NCI-H226 (cell line): Measurements from ENCODE around the gene LINGO1.

Experiments
- DNase-seq: peaks from one replicate; pipeline ENCODE4 v3.0.0-alpha.2; 2015

LINGO1 gene

DNA sequence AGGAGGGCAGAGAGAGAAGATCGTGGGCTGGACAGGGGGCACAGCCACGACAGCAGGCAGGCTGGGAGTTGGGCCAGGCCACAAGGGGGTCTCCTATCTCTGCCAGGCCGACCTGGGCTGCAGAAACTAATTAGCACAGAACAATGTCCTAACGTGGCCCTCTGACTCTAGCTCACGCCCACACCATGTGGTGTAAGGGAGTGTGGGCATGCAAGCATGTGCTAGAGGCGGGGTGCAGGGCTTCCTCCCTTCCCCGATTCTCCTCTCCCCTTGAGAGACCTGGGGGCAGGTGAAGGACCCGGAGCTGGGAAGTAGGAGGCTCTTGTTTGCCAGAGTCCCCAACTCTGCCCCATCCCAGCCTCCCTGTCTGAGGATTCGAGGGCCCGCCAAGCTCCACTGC, 65.5 kb downstream of the LINGO1 start:
- DNase-seq, result no peak

DNA sequence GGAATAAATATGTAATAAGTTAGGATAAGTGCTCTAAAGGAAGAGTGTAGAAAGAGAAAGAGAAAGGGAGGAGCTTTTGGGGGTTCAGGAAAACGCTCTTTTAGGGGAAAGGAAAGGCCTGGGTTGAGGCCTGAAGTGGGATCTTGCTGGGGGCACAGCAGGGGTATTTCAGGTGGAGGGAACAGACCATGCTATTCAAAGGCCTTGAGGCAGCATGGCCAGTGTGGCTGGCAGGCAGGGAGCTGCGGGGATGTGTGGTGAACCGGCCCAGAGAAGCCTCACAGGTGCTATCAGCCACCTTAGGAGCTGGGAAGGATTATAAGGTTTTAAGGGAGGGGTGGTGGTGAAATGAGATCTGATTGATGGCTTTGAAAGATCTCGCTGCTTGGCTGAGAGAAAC, 66.6 kb downstream of the LINGO1 start:
- DNase-seq, result no peak

DNA sequence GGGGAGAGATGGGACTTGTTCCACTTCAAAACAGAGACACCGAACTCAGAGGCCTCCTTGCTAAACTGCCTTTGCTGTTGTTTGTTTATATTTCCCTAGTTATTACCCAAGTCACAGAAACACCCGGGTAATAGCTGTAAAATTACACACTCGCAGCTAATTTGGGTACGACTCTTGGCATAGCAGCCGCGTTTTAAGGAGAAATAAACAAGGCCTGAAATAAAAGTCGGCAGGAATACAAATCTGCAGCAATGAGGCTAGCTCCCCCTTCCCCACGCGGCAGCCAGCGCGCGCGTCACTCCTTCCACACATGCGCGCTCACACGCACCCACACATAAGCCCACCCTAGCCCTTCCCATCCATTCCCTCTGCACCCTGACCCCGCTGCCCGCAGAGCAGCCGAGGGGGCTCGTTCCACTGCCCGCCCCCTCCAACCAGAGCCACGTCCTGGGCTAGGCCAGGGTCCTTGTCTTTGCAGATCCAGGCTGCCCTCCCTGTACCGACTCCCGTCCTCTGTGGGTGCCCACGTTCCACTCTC, 67.3 kb downstream of the LINGO1 start:
- no peak for DNase-seq

DNA sequence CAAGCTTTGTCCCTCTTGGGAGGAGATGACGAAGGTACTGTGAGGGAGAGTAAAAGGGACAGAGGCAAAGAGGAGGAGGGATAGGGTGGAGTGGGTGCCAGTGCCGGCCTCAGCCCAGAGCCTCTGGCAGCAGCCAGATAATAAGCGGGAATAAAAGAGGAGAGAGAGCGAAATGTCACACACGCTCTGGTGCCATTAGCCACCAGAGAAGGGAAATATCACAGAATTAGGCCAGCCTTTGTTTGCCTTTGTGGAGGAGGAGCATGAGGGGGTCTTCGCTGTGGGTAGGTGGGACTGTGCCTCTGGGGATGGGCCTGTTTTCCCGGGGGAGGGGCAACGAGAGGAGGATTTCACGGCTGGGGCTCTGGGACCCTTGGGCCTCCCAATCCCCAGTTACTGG, 67.8 kb downstream of the LINGO1 start:
- DNase-seq, result no peak

DNA sequence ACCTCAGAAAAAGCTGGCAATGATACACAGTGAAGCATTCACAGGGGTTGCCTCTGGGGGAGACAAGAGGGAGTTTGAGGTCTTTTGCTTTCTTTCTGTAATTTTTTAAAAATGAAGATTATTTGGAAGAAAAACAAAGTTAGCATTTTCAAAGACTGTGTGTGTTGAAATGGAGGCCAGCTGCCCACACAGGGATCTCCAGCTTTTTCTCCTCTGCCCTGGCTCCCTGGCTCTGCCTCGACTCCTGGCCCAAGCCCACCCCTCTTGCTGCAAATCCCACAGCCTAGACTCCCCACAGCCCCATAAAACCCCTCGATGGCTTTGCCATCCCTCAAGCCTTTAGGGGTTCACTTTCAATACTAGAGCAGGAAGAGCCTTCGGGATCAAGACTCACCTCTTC, 68.4 kb downstream of the LINGO1 start:
- DNase-seq, result no peak

DNA sequence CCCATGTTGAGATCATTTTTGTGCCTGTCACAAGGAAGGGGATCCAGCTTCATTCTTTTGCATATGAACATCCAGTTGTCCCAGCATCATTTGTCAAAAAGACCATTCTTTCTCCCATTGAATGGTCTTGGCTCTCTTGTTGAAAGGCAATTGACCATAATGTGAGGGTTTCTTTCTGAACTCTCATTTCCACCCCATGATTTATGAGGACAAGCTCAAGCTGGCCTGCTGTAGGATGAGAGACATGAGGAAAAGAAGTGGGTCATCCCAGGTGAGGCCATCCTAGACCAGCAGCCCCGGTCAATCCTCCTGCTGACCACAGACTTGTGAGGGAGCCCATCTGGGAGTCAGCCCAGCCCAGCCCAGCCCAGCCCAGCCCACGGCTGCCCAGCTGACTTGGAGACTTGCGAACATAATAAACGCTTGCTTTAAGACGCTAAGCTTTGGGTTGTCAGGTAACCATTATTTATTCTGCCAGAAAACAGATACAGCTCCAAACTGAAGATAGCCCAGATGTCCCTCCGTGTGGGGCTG, 69.0 kb downstream of the LINGO1 start:
- no peak for DNase-seq
